GM18867 (cell line): ENCODE measurements around the gene CCDC192.
A peak's percentile ranks its signal among the peaks of the same experiment; 100 is the strongest.
"Not testable (repeated sequence)": the region's sequence is repeated elsewhere in the genome, so short reads cannot be mapped to it uniquely, and the experiment has no call there.

Experiments
- ATAC-seq: cut with Tn5 transposase; IDR thresholded peaks from one replicate; pipeline ENCODE4 v1.9.1; 2021; ENCODE audit warnings: mild to moderate bottlenecking, moderate library complexity; ENCODE audit not compliant: unreplicated experiment

Gene CCDC192

GRCh38 chr5:127697894-127698600, 5.1 kb upstream of the CCDC192 start:
- ATAC-seq = no peak

DNA sequence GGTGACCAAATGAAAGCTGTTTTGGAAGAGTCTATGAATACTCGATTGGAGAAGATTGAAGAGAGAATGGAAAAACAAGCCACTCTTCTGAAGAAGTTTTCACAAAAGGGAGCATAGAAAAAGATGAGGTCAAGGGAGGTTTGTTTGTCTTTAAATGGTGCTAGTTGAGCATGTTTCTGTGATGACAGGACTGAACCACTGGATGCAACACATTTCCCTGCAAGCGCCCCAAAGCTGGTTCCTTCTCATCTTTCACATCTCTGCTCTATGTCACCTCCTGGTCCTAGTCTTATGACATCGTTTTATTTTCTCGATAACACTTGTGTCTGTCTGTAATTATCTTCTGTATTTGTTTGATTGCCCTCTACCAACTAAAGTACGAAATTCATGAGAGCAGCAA, 3.8 kb upstream of the CCDC192 start:
- no peak for ATAC-seq

GRCh38 chr5:127700237-127700766, 2.9 kb upstream of the CCDC192 start:
- ATAC-seq = no peak

GRCh38 chr5:127702434-127702833, 757 bp upstream of the CCDC192 start:
- ATAC-seq = no peak

GRCh38 chr5:127705120-127705892, 2.1 kb downstream of the CCDC192 start:
- no peak for ATAC-seq

DNA sequence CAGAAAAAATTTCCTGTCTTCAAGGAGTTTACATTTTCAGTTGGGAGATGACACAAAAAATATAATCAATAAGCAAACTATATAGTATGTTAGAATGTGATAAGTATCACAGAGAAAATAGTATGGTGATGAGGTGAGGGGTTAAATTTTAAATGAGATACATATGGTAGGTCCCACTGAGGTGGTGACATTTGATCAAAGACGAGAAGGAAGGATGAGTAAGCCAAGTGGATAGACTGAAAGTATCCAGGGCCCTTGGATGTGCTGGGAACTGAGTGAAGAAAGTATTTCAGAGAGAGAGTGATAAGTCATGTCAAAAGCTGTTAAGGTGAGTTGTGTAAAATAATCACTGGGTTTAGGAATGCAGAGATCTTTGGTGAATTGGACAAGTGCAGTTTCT, 3.5 kb downstream of the CCDC192 start:
- no peak for ATAC-seq

- no peak for ATAC-seq
Observed at GRCh38 chr5:127707209-127707608, 4.0 kb downstream of the CCDC192 start.

DNA sequence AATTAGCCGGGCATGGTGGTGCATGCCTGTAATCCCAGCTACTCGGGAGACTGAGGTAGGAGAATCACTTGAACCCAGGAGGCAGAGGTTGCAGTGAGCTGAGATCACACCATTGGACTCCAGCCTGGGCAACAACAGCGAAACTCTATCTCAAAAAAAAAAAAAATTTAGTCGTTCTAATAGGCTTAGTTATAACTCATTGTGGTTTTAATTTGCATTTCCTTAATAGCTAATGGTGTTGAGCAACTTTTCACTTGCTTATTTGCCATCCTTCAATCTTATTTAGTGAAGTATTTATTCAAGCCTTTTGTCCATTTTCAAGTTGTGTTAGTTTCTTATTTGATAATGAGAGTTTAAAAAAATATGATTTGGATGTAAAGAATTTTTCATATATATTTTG, 9.9 kb downstream of the CCDC192 start:
- not testable (repeated sequence) for ATAC-seq

GRCh38 chr5:127718181-127718580, 15.0 kb downstream of the CCDC192 start:
- no peak for ATAC-seq

DNA sequence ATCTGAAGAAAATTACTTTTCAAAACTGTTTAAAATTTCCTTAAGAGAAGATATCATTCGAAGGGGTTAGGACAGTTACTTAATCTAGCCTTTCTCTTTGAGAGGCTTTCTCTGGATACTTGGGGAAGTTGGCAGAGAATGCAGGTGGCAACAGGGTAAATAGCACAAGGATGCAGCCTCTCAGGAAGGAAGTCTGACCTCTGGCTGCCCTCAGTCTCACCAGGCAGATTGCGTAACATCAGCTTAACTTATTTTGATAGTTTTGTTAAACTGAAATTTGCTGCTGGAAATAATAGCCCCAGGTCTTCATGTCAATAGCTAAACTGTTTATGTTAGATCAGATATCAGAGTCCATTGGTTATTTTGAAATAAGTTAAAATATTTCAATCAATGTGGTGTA, 20.4 kb downstream of the CCDC192 start:
- no peak for ATAC-seq

- no peak for ATAC-seq
Observed at GRCh38 chr5:127725673-127726072, 22.5 kb downstream of the CCDC192 start.

DNA sequence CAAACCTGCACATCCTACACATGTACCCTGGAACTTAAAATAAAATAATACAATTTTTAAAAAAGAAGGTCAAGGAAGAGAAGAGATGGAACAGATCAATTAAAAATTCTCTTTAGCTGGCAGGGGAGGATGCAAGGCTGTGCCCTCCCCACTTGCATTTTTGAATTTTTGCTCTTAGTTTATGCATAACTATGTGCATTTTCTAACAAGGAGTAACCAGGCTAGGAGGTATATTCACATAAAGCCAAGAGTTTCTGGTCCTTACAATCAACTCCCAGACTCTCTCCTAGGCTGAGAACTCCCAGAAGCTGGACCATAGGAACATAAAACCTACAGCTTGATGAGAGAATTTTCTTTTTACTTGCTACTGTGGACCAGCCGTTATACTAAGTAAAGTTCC, 29.8 kb downstream of the CCDC192 start:
- no peak for ATAC-seq

DNA sequence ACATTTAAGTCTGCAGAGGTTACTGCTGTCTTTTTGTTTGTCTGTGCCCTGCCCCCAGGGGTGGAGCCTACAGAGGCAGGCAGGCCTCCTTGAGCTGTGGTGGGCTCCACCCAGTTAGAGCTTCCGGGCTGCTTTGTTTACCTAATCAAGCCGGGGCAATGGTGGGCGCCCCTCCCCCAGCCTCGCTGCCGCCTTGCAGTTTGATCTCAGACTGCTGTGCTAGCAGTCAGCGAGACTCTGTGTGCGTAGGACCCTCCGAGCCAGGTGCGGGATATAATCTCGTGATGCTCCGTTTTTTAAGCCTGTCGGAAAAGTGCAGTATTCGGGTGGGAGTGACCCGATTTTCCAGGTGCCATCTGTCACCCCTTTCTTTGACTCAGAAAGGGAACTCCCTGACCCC, 36.2 kb downstream of the CCDC192 start:
- ATAC-seq = not testable (repeated sequence)

- ATAC-seq = no peak
Observed at GRCh38 chr5:127739807-127740384, 36.7 kb downstream of the CCDC192 start.

GRCh38 chr5:127741412-127741811, 38.2 kb downstream of the CCDC192 start:
- no peak for ATAC-seq

GRCh38 chr5:127744241-127744640, 41.0 kb downstream of the CCDC192 start:
- no peak for ATAC-seq

DNA sequence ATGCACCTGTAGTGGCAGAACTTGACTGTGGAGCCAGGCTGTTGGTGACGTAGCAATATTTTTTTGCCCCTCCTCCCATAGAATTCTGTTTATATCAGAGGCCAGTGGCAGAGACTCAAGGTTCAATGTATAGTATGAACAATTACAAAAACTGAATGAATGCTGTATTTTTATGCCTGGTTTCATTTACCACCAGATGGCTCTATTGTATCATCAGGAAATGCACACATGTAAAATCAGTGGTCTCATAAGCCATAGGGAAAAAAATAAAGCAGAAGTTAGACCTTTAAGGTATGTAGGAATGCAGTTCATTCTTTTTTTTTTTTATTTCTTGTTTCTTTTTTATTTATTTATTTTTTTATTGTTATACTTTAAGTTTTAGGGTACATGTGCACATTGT, 43.6 kb downstream of the CCDC192 start:
- no peak for ATAC-seq

- ATAC-seq = not testable (repeated sequence)
Observed at GRCh38 chr5:127752503-127753265, 49.5 kb downstream of the CCDC192 start.

GRCh38 chr5:127754259-127754658, 51.1 kb downstream of the CCDC192 start:
- no peak for ATAC-seq

DNA sequence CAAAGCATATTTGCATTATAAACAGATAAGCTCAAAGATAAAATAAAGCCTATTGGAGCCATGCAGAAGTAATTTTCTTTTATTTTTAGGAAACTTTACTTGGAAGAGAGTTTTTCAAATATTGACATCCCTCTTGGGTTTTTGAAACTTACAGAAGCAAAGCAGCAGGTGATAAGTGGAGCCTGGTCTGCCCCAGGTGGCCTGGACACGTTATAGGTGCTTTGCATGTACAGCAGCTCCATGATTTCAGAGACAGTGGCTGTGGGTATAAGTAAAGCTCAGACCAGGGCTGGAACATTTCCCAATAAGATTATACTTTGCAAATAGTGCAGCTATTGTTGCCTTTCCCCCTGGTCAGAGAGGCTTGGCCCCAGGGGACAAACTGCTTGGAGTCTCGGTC, 51.5 kb downstream of the CCDC192 start:
- no peak for ATAC-seq

- ATAC-seq = peak; percentile 88
Observed at GRCh38 chr5:127757576-127757975, 54.4 kb downstream of the CCDC192 start.
